Left lobe of liver (tissue), 2 donors: Measurements from ENCODE around the gene DAND5. TPM values are rescaled to one million over a fixed set of nuclear protein-coding genes. Genes with fewer than 3 reads are reported as not detected.
"Not testable (repeated sequence)": the region's sequence is repeated elsewhere in the genome, so short reads cannot be mapped to it uniquely, and the experiment has no call there.

Source experiments
- ATAC-seq: fragments of 200-7000 bp; cut with Tn5 transposase; one replicate; pipeline ENCODE4 v1.9.1; 2020; ENCODE audit warnings: mild to moderate bottlenecking, moderate library complexity
- DNase-seq: peaks from one replicate; pipeline ENCODE4 v3.0.0-alpha.2; 2020; ENCODE audit warnings: low spot score
- total RNA-seq: library from RNA; stranded (reverse); gene quantifications from one replicate; pipeline ENCODE4 v1.2.1, GENCODE V29; 2021
- donor health status: DM: no; HTN: no; CAD: no; lungs with moderate emphysema.
- donor health status: DM: no; HTN: yes; CAD: no.

DAND5 gene
- total RNA-seq, 1 donor from 2014 or later = not detected

DNA sequence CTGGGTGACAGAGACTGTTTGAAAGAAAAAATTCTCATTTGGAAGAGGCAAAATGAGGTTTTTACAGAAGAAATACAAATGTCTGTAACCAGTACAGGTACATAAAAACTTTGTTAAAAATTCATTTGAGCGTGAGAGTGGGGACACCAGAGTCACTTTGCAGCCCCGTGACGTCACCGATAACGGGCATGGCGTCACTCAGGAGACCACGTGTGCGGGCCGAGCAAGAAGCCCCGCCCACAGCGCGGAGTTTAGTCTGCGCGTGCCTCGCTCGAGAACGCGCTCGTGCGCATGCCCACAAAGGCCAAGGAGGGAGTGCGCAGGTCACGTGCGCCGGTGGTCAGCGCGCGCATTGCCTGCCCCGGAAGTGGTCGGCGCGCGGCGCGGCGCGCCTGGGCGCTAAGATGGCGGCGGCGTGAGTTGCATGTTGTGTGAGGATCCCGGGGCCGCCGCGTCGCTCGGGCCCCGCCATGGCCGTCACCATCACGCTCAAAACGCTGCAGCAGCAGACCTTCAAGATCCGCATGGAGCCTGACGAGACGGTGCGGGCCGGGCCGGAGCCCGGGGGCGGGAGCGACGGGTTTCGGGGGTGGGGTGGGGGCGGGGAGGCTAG lies 23.8 kb upstream of the DAND5 start, which contains the start of gene RAD23A:
TSS of gene RAD23A (plus strand) at position 384 of the 613 bp plus-strand sequence. CDS start at position 471, 87 bp downstream.
- DNase-seq (peak; percentile 98), ATAC-seq (peak; percentile 86)

DNA sequence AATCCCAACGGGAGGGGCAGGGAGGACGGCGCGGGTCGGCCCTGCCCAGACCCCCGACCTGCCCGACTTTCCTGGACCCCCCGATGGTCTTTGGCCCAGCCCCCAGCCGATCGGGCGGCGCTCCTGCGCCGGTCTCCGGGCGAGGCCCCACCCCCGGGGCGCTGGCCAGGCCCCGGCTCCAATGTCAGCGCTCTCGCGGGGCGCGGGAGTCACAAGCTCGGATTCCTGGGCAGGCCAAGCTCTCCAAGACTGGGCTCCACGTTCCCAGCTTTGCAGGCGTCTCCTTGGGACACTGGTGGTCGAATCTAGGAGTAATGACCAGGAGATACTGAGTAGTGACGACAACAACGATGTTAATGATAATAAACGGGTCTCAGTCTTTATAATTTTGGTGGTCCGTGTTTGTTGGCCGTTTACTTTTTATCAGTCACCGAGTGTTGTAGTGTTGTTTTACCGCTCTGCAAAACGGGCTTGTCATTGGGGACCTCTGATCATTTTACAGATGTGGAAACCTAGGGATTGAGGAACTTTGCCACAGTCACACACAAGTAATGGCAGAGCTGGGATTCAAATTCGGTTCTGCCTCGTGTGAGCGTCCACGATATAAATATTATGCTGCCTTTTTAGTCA lies 23.2 kb upstream of the DAND5 start:
- peak; percentile 77 for DNase-seq
- peak; percentile 79 for ATAC-seq

DNA sequence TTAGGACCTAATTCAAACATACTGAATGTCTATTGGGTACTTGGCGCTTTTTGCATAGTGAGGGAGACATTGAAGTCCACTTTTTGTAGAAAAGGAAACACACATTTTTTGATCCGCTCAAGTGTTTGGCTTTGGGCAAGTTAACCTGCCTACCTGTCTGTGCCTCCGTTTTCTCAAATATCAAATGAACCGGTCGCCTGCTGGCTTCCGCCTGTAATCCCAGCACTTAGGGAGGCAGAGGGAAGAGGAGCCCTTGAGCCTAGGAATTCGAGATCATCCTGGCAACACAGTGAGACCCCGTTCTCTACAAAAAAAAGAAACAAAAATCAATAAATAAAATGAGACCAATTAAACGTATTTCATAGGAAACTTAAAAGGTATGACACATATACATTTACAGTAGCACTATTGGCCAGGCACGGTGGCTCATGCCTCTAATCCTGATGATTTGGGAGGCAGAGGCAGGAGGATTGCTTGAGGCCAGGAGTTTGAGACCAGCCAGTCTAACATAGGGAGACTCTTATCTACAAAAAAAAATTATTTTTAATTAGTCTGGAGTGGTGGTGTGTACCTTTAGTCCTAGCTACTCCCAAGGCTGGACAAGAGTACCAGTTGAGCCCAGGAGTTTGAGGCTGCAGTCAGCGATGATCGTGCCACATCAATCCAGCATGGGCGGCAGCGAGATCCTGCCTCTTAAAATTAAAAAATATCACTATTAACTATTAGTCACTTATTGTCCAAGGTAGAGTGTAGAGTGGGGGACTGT lies 22.5 kb upstream of the DAND5 start:
- ATAC-seq = no peak
- DNase-seq = no peak

DNA sequence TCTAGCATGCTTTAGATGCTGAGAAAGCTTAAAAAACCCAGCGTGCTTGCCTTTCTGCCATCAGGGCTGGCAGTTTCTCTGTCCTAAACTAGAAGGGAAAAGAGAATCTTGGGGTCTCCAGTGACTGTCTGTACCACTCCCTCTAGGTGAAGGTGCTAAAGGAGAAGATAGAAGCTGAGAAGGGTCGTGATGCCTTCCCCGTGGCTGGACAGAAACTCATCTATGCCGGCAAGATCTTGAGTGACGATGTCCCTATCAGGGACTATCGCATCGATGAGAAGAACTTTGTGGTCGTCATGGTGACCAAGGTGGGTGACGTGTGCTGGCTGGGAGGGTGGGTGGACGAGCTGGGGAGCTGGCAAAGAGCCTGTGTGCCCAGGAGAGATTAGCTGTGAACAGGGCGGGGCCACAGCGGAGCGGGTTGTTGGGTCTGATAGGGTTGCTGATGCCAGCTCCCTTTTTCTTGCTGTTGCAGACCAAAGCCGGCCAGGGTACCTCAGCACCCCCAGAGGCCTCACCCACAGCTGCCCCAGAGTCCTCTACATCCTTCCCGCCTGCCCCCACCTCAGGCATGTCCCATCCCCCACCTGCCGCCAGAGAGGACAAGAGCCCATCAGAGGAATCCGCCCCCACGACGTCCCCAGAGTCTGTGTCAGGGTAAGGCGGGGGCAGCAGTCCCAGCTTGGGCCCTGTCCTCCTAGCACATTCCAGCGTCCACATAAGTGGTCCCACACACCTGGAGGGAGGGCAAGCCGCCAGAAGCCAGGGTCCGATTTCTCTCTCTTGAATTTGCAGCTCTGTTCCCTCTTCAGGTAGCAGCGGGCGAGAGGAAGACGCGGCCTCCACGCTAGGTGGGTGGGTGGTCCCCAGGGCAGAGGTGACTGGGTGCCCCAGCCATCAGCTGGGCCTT lies 21.4 kb upstream of the DAND5 start:
- ATAC-seq (no peak), DNase-seq (no peak)

DNA sequence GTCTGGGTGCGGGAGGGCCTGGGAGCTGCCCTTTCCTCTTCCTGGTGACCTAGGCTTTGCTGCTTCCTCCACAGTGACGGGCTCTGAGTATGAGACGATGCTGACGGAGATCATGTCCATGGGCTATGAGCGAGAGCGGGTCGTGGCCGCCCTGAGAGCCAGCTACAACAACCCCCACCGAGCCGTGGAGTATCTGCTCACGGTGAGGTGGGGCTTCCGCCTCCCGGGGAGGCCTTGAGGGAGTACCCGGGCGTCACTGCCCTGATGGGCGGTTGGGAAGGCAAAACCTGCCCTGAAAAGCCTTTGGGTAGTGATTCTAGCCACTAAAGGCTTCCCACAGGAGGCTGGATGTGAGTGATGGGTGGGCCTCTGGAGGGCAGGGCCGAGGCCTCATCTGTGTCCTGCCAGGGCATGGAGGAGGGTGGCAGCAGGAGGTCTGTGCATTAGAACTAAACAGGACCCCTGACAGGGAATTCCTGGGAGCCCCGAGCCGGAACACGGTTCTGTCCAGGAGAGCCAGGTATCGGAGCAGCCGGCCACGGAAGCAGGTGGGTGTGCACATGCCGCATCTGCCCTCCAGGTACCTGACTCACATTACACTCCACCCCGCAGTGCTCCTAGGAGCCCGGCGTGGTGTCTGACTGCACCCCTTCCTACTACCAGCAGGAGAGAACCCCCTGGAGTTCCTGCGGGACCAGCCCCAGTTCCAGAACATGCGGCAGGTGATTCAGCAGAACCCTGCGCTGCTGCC lies 20.6 kb upstream of the DAND5 start:
- ATAC-seq (no peak), DNase-seq (no peak)

DNA sequence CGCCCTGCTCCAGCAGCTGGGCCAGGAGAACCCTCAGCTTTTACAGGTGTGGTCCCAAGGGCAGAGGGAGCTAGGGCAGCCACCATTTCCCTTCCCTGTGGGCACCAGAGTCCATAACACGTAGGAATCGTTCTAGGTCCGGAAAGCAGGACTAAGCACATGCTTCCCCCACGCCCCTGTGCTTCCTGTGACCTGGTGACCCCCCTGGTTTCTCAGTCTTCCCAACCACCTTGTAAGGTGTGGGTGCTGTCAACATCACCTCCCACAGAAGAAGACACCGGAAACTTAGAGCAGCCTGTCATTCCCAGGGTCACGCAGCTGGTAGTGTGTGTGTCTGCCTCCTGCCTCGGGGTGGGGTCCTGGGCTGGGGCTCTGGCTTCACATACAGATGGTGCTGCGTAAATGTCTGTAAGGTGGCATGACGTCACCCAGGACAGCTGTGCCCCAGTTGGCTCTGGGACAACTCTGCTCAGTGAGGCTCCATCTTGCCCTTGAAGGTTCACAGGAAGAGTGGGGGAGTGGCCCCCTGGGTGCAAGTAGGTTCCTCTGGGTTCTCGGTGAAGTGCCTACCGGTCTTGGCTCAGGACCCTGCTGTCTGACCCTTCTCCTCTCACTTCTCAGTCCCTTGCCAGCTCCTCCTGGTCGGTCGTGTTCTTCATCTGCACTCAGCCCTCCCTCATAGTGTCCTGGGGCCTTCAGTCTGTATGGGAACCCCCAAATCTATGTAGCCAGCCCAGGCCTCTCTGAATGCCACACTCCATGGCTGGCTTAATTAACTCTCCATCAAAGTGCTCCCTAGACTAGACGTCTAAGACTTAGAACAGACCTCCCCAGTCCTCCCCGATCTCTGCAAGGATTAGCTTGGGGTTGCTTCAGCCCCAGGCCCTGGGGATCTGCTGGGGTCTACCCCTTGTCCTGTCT lies 19.8 kb upstream of the DAND5 start:
- no peak for ATAC-seq

DNA sequence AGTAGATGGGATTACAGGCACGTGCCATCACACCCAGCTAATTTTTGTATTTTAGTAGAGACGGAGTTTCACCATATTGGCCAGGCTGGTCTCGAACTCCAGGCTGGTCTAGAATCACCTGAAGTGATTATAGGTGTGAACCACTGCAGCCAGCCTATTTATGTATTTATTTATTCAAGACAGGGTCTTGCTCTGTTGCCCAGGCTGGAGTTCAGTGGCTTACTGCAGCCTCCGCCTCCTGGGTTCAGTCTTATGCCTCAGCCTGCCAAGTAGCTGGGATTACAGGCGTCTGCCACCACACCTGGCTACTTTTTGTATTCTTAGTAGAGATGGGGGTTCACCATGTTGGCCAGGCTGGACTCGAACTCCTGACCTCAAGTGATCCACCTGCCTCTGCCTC lies 17.3 kb upstream of the DAND5 start:
- ATAC-seq, DNase-seq: not testable (repeated sequence)

More for the DNA sequence above, 19.8 kb upstream of the DAND5 start:
- DNase-seq = no peak

DNA sequence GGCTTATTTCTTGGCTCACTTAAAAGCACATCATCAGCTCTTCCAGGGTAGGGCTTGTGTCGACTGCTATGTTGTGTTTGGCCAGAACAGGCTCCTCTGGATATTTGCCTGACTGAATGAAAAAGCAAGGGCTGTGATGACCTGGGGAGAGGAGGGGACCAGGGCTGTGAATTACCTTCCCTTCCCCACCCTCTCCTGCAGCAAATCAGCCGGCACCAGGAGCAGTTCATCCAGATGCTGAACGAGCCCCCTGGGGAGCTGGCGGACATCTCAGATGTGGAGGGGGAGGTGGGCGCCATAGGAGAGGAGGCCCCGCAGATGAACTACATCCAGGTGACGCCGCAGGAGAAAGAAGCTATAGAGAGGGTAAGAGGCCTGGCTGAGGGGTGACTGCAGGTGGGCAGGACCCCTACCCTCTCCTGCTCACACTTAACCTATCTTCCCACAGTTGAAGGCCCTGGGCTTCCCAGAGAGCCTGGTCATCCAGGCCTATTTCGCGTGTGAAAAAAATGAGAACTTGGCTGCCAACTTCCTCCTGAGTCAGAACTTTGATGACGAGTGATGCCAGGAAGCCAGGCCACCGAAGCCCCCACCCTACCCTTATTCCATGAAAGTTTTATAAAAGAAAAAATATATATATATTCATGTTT lies 16.8 kb upstream of the DAND5 start:
- DNase-seq = no peak
- ATAC-seq = no peak

DNA sequence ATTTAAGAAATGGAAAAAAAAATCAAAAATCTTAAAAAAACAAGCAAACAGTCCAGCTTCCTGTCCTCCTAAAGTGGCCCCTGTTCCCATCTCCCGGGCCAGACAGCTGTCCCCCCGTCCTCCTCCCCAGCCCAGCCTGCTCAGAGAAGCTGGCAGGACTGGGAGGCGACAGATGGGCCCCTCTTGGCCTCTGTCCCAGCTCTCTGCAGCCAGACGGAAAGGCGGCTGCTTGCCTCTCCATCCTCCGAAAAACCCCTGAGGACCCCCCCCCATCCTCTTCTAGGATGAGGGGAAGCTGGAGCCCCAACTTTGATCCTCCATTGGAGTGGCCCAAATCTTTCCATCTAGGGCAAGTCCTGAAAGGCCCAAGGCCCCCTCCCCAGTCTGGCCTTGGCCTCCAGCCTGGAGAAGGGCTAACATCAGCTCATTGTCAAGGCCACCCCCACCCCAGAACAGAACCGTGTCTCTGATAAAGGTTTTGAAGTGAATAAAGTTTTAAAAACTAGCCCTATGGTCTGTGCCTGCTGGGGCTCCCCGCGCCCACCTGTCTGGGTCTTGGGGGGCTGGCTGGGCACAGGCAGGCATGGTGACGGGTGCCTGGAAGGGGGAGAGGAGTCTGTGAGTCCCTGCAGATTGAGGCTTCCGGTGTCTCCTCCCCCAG lies 16.1 kb upstream of the DAND5 start:
- no peak for ATAC-seq
- DNase-seq = no peak

DNA sequence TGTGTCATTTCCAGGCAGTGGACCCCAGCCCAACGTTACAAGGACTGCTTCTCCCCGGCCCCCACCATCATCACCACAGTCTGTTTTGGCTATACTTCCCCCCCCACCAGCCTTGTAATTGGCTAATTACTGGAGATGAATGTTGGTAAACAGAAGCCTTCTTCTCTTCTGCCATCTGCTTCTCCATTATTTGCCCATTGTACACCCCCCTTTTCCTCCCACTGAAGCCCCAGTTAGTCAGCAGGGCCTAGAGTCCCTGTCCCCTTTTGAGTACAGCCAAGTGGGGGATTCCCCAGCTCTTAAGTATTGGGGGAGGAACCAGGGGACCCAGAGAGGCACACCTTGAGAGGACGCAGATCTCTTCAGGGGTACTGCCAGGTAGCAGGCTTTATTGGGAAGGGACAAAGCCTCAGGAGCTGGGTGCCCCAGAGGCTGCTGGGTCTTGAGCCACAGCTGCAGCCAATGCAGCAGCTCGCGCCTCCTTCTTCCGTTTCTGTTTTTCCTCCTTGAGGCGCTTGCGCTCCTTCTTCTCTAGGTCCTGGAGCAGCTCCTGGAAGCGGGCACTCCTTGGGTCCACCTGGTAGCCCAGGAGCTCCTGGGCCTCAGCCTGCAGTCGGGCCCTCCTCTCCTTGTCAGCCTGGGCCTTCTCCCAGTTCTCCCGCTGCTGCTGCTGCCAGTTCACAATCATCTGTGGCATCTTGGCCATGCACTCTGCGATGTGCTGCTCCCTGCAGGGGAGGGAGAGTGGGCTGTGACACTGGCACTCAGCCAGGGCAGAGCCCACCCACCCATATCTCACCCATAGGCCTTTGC lies 15.4 kb upstream of the DAND5 start:
- ATAC-seq = no peak

DNA sequence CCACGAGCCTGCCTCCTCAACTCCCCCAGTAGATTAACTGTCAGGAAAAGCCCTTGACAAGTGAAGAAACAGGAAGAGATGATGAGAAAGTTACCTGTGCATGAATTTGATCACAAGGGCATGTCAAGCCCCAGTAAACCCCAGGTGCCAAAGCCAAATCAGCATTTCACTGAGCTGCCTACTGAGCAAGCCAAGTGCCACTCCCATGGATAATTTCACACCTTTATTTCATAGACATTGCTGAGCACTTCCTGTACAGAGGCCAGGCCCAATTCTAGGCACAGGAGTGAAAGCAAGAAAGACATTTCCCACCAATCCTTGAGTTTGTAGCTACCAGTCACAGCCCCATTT lies 14.8 kb upstream of the DAND5 start:
- no peak for DNase-seq
- no peak for ATAC-seq

More for the DNA sequence above, 15.4 kb upstream of the DAND5 start:
- no peak for DNase-seq

DNA sequence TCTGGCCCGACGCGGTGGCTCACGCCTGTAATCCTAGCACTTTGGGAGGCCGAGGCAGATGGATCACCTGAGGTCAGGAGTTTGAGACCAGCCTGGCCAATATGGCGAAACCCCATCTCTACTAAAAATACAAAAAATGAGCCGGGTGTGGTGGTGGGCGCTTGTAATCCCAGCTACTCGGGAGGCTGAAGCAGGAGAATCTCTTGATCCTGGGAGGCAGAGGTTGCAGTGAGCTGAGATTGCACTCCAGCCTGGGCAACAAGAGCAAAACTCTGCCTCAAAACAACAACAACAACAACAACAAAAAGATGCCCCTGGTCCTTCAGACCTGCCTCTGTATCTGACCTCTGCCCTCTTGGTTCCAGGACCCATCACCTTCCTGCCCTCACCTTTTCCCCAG lies 13.8 kb upstream of the DAND5 start:
- DNase-seq, ATAC-seq: not testable (repeated sequence)

DNA sequence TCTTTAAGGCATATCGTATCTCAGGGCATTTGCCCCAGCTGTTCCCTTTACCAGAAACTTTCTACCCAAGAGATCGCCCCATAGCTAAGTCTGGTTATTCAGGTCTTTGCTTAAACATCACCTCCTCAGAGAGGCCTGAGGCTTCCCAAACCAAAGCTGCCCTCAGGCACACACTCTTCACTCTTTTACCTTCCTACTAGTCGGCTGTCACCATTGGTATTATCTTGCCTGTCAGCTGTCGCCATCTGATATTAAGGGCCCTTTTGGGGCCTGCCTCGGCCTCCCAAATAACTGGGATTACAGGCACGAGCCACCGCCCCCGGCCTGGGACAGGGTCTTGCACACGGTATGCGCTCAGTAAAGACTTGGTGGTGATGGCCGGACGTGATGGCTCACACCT lies 13.4 kb upstream of the DAND5 start:
- ATAC-seq = no peak

DNA sequence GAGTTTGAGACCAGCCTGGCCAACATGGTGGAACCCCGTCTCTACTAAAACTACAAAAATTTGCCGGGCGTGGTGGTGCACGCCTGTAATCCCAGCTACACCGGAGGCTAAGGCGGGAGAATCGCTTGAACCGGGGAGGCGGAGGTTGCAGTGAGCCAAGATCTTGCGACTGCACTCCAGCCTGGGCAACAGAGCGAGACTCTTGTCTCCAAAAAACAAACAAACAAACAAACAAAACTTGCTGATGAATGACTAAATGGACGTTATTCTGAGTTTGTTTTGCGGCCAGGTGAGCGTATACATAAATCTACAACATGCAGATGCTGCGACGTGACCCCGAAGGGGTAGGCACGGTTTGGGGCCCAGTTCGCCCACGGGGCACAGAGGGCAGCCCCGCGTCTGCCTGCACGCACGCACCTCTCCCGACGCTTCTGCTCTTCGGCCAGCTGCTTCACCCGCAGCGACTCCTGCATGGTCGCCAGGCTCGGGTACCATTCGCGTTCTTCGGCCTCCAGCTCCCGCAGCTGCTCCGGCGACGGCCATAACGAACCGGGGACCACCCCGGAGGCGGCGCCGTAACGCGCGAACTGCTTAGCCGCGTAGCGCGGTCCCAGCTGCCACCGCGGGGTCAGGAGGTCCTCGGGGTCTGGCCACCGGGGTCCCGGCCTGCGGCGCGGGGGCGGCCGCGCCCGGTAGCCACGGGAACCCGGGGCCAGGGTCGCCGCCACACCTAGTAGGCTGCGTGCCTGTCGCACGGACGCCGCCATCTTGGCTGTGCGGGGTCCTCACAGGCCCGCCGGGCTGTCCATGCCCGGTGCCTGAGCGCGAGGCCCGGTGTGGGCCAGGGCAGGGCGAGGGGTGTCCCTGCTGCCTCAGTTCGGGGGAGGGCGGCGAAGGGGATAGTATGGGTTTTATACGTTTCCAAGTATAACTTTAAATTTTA lies 12.7 kb upstream of the DAND5 start, which contains the start of gene GADD45GIP1:
TSS of gene GADD45GIP1 (minus strand) at position 778 of the 943 bp plus-strand sequence. CDS start at position 767, 11 bp downstream.
- ATAC-seq (peak; percentile 94), DNase-seq (peak; percentile 81)

More for the DNA sequence above, 13.4 kb upstream of the DAND5 start:
- DNase-seq = no peak

DNA sequence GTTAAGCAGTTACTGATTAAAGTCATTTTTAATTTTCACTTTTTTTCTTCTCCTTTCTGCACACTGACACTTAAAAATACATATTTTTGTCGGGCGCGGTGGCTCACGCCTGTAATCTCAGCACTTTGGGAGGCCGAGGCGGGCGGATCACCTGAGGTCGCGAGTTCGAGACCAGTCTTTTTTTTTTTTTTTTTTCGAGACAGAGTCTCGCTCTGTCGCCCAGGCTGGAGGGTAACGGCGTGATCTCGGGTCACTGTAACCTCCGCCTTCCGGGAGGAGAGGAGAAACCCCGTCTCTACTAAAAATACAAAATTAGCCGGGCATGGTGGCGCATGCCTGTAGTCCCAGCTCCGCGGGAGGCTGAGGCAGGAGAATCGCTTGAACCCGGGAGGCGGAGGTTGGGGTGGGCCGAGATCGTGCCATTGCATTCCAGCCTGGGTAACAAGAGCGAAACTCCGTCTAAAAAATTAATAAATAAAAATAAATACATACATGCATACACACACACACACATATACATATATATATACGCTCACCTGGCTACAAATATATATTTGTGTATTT lies 11.9 kb upstream of the DAND5 start:
- DNase-seq = not testable (repeated sequence)
- peak; percentile 13 for ATAC-seq

DNA sequence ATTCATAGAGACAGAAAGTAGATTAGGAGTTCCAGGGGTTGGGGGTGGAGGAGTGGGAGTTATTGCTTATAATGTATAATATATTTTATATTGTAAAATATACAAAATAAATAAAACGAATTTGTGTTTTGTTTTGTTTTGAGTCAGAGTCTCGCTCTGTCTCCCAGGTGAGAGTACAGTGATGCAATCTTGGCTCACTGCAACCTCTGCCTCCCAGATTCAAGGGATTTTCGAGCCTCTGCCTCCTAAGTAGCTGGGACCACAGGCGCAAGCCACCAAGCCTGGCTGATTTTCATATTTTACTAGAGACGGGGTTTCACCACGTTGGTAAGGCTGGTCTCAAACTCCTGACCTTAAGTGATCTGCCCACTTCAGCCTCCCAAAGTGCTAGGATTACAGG lies 9.9 kb upstream of the DAND5 start:
- DNase-seq (no peak), ATAC-seq (no peak)
